Ascending aorta (tissue), 2 donors: ENCODE data around the gene PIP5K1B. TPM values are rescaled to one million over a fixed set of nuclear protein-coding genes. Genes with fewer than 3 reads are reported as not detected.
A peak's percentile ranks its signal among the peaks of the same experiment; 100 is the strongest.

ENCODE experiments used
- DNase-seq, 2 donors: peaks; one replicate each; pipeline ENCODE4 v3.0.0-alpha.2; 2019; ENCODE audit warnings: low spot score in 2 of 2
- H3K27ac ChIP-seq, 2 donors: fragments of 200-600 bp; sonication (generic); one replicate each; pipeline ENCODE4 v1.5.1; 2016 to 2017; ENCODE audit warnings: mild to moderate bottlenecking in 1 of 2
- H3K27me3 ChIP-seq: fragments of 200-600 bp; sonication (generic); one replicate; pipeline ENCODE4 v1.5.1; 2017
- H3K36me3 ChIP-seq, 2 donors: fragments of 200-600 bp; sonication (generic); one replicate each; pipeline ENCODE4 v1.5.1; 2016
- H3K4me1 ChIP-seq, 2 donors: fragments of 200-600 bp; sonication (generic); one replicate each; pipeline ENCODE4 v1.5.1; 2016 to 2017; ENCODE audit warnings: mild to moderate bottlenecking in 1 of 2
- H3K4me3 ChIP-seq, 2 donors: fragments of 200-600 bp; sonication (generic); one replicate each; pipeline ENCODE4 v1.5.1; 2016 to 2017; ENCODE audit warnings: mild to moderate bottlenecking in 1 of 2
- H3K9me3 ChIP-seq, 2 donors: fragments of 200-600 bp; sonication (generic); one replicate each; pipeline ENCODE4 v1.5.1; 2016
- CTCF ChIP-seq, 3 experiments: fragments of 200-600 bp in 2 of 3; fragments of 450-650 bp in 1 of 3; sonication (generic) in 2 of 3; IDR thresholded peaks; one replicate each; pipeline ENCODE4 v1.5.1; 2016 to 2019; ENCODE audit warnings: antibody characterized with exemption in 3 of 3, mild to moderate bottlenecking in 1 of 3, moderate library complexity in 1 of 3
- intact Hi-C: fragments of 100-400 bp; cut with DNase I; formaldehyde crosslinking; loops from one replicate; pipeline ENCODE4 v1.15.1; 2023
- total RNA-seq: library from RNA; depleted of rRNA; stranded (reverse); fragments of >200 nt; gene quantifications from one replicate; pipeline ENCODE4 v1.1.0, GENCODE V29; 2016

The PIP5K1B gene
- total RNA-seq, 1 donor from 2014 or later: 0.85 TPM

GRCh38 chr9:68997666-68998065 lies 292.6 kb downstream of the PIP5K1B start:
- H3K27me3 ChIP-seq: no peaks in the 10 kb centered on the region
- H3K4me3 ChIP-seq: no peak overlapping the region
- intact Hi-C loops: loop anchor here (10.0 kb wide), 1 partner anchor 123 kb away; no protein-coding TSS in a partner anchor
- no peak for DNase-seq
- H3K36me3 ChIP-seq: no peaks in the 10 kb centered on the region
- H3K9me3 ChIP-seq: no peaks in the 10 kb centered on the region
- no peak for TF ChIP-seq CTCF (IDR thresholded peaks at IDR 0.05)
- H3K4me1 ChIP-seq: no peaks in the 10 kb centered on the region
- no peak overlapping the region for H3K27ac ChIP-seq

- Histone ChIP-seq H3K27me3 (no peaks in the 10 kb centered on the region), H3K4me1 (no peaks in the 10 kb centered on the region), H3K36me3 (no peaks in the 10 kb centered on the region), H3K27ac (no peak overlapping the region), H3K4me3 (no peak overlapping the region), H3K9me3 (no peaks in the 10 kb centered on the region)
- DNase-seq: no peak
- no peak for TF ChIP-seq CTCF (IDR thresholded peaks at IDR 0.05)
- intact Hi-C loops: loop anchor here (10.0 kb wide), 1 partner anchor 124 kb away; no protein-coding TSS in a partner anchor
These were observed 293.3 kb downstream of the PIP5K1B start for GRCh38 chr9:68998385-68998784.

- H3K27ac ChIP-seq: no peak overlapping the region
- no peak for TF ChIP-seq CTCF (IDR thresholded peaks at IDR 0.05)
- H3K36me3 ChIP-seq: no peaks in the 10 kb centered on the region
- no peak overlapping the region for H3K4me3 ChIP-seq
- no peak for DNase-seq
- no peaks in the 10 kb centered on the region for H3K27me3 ChIP-seq
- no peaks in the 10 kb centered on the region for H3K4me1 ChIP-seq
- H3K9me3 ChIP-seq: no peaks in the 10 kb centered on the region
- intact Hi-C loops: loop anchor here (1.0 to 10.0 kb wide), 2 partner anchors 124 to 415 kb away; no protein-coding TSS in a partner anchor
These were observed 293.8 kb downstream of the PIP5K1B start for GRCh38 chr9:68998812-68999211.

GRCh38 chr9:68999393-69000105 lies 294.5 kb downstream of the PIP5K1B start:
- peak; percentile 46 to 81 (median 68) for TF ChIP-seq CTCF (IDR thresholded peaks at IDR 0.05)
- no peak overlapping the region for H3K27ac ChIP-seq
- H3K9me3 ChIP-seq: no peaks in the 10 kb centered on the region
- intact Hi-C loops: loop anchor here (1.0 to 10.0 kb wide), 2 partner anchors 125 to 415 kb away; no protein-coding TSS in a partner anchor
- H3K4me1 ChIP-seq: no peaks in the 10 kb centered on the region
- H3K27me3 ChIP-seq: no peaks in the 10 kb centered on the region
- no peaks in the 10 kb centered on the region for H3K36me3 ChIP-seq
- no peak overlapping the region for H3K4me3 ChIP-seq
- peak in 1 of 2 donors; percentile 80 for DNase-seq

- intact Hi-C loops: no loop called here
- H3K27ac ChIP-seq: no peak overlapping the region
- H3K4me3 ChIP-seq: no peak overlapping the region
- H3K9me3 ChIP-seq: no peaks in the 10 kb centered on the region
- no peaks in the 10 kb centered on the region for H3K4me1 ChIP-seq
- no peak for TF ChIP-seq CTCF (IDR thresholded peaks at IDR 0.05)
- H3K27me3 ChIP-seq: no peaks in the 10 kb centered on the region
- no peaks in the 10 kb centered on the region for H3K36me3 ChIP-seq
- no peak for DNase-seq
These were observed 296.9 kb downstream of the PIP5K1B start for GRCh38 chr9:69001921-69002320.
